ENCODE data around the gene ZCWPW2. TPM values are rescaled to one million over a fixed set of nuclear protein-coding genes. Genes with fewer than 3 reads are reported as not detected.

ZCWPW2 gene
- polyA plus RNA-seq, 2 of the 4 experiments (the other 2 are of a cell fraction) = 0.06 to 0.34 TPM

- no peak for DNase-seq (ENCODE audit: low read depth in 1 of 2, low spot score in 1 of 2)
- ChIA-PET POLR2A (no interaction called here), CTCF (interaction anchor here (1.0 to 5.1 kb wide), 3 partner anchors 9 to 625 kb away, joined by 3 to 29 read pairs (median 7); partner anchors contain the start of gene EOMES)
- no peak overlapping the region for H3K4me3 ChIP-seq
- no peak overlapping the region for H3K4me2 ChIP-seq
- ATAC-seq = no peak
- TF ChIP-seq RCOR1 (IDR thresholded peaks at IDR 0.05; ENCODE audit: low read depth, low read length) (no peak), RARB (CRISPR knock-in tag; IDR thresholded peaks at IDR 0.05) (no peak), JUNB (IDR thresholded peaks at IDR 0.05) (no peak), RFX5 (IDR thresholded peaks at IDR 0.05) (no peak), ZC3H11A (IDR thresholded peaks at IDR 0.05) (no peak), MAX (IDR thresholded peaks at IDR 0.05) (no peak), RAD21 (conservative IDR thresholded peaks at IDR 0.05 in 1 of 2, IDR thresholded peaks at IDR 0.05 in 1 of 2) (no peak), NFE2L2 (conservative IDR thresholded peaks at IDR 0.05; ENCODE audit: low read length) (no peak), HOXA7 (CRISPR knock-in tag; IDR thresholded peaks at IDR 0.05) (no peak), ZNF302 (CRISPR knock-in tag; IDR thresholded peaks at IDR 0.05) (no peak), HDAC2 (IDR thresholded peaks at IDR 0.05) (no peak), SREBF2 (IDR thresholded peaks at IDR 0.05) (no peak), CBX2 (IDR thresholded peaks at IDR 0.05; ENCODE audit: borderline replicate concordance, low read depth) (no peak), REST (IDR thresholded peaks at IDR 0.05) (no peak), NPAS2 (CRISPR knock-in tag; IDR thresholded peaks at IDR 0.05; ENCODE audit: borderline replicate concordance) (no peak)
- TF ChIP-seq, protein P1, sequence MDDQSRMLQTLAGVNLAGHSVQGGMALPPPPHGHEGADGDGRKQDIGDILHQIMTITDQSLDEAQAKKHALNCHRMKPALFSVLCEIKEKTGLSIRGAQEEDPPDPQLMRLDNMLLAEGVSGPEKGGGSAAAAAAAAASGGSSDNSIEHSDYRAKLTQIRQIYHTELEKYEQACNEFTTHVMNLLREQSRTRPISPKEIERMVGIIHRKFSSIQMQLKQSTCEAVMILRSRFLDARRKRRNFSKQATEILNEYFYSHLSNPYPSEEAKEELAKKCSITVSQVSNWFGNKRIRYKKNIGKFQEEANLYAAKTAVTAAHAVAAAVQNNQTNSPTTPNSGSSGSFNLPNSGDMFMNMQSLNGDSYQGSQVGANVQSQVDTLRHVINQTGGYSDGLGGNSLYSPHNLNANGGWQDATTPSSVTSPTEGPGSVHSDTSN (IDR thresholded peaks at IDR 0.05) = no peak
- TF ChIP-seq, protein P2, sequence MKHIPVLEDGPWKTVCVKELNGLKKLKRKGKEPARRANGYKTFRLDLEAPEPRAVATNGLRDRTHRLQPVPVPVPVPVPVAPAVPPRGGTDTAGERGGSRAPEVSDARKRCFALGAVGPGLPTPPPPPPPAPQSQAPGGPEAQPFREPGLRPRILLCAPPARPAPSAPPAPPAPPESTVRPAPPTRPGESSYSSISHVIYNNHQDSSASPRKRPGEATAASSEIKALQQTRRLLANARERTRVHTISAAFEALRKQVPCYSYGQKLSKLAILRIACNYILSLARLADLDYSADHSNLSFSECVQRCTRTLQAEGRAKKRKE (CRISPR knock-in tag; IDR thresholded peaks at IDR 0.05; ENCODE audit: low read depth) = no peak
- H3K4me1 ChIP-seq = peaks cover 1% of the 10 kb centered on the region; the same call in 2 of the 3 replicates
- no peak overlapping the region for H3K27ac ChIP-seq
- H3K9me3 ChIP-seq = no peaks in the 10 kb centered on the region
- FAIRE-seq = no peak
These were observed 11.3 kb upstream of the ZCWPW2 start for GRCh38 chr3:28337230-28337629.

GRCh38 chr3:28343144-28343543, 5.4 kb upstream of the ZCWPW2 start:
- ATAC-seq (no peak), FAIRE-seq (no peak), DNase-seq (ENCODE audit: low read depth in 1 of 2, low spot score in 1 of 2) (no peak)
- Histone ChIP-seq H3K9me3 (no peaks in the 10 kb centered on the region), H3K4me3 (no peak overlapping the region), H3K4me1 (peaks cover 28% of the 10 kb centered on the region), H3K4me2 (no peak overlapping the region; the same call in 2 of the 3 replicates), H3K27ac (no peak overlapping the region)
- ChIA-PET CTCF (no interaction called here), POLR2A (no interaction called here)
- TF ChIP-seq GATA3 (IDR thresholded peaks at IDR 0.05; ENCODE audit: borderline replicate concordance) = no peak
- TF ChIP-seq HEYL (CRISPR knock-in tag; IDR thresholded peaks at IDR 0.05) = no peak
- TF ChIP-seq REST (IDR thresholded peaks at IDR 0.05) = no peak
- no peak for TF ChIP-seq HDAC2 (IDR thresholded peaks at IDR 0.05)
- no peak for TF ChIP-seq RARB (CRISPR knock-in tag; IDR thresholded peaks at IDR 0.05)

Data from A549 (cell line).